ENCODE data around the gene NONO. TPM values are rescaled to one million over a fixed set of nuclear protein-coding genes. Genes with fewer than 3 reads are reported as not detected.
"Not testable (repeated sequence)": the region's sequence is repeated elsewhere in the genome, so short reads cannot be mapped to it uniquely, and the experiment has no call there.

The NONO gene
- total RNA-seq, 2 experiments from 2014 or later = 440 to 472 TPM

GRCh38 chrX:71302461-71303213 lies 19.2 kb downstream of the NONO start:
- Histone ChIP-seq H3K4me1 (ENCODE audit: insufficient read depth, low read length) (no peaks in the 10 kb centered on the region), H3K4me3 (ENCODE audit: low read length) (no peak overlapping the region), H3K9me3 (ENCODE audit: control insufficient read depth in 1 of 2, insufficient read depth in 1 of 2, low read length in 2 of 2) (no peaks in the 10 kb centered on the region), H3K27me3 (ENCODE audit: control insufficient read depth in 1 of 2, insufficient read depth in 2 of 2, low read length in 2 of 2) (no peaks in the 10 kb centered on the region), H3K36me3 (ENCODE audit: insufficient read depth, low read length) (peaks cover 31% of the 10 kb centered on the region), H3K27ac (ENCODE audit: low read depth in 1 of 2, low read length in 2 of 2) (no peak overlapping the region)
- DNase-seq (no peak), ATAC-seq (ENCODE audit: poor library complexity) (no peak)
- no peak overlapping the region for H3K4me3 Mint-ChIP-seq
- no peak overlapping the region for H3K27ac Mint-ChIP-seq
- CTCF ChIA-PET = no interaction called here
- H3K36me3 Mint-ChIP-seq (ENCODE audit: low read depth) = peaks cover 60% of the 10 kb centered on the region
- no peaks in the 10 kb centered on the region for H3K4me1 Mint-ChIP-seq (ENCODE audit: low read depth)
- POLR2A ChIA-PET = interaction anchor here (1.4 kb wide), 1 partner anchor 19 kb away, joined by 5 read pairs; the partner anchor contains the start of gene NONO
- H3K9me3 Mint-ChIP-seq = no peaks in the 10 kb centered on the region
- TF ChIP-seq, protein P1, sequence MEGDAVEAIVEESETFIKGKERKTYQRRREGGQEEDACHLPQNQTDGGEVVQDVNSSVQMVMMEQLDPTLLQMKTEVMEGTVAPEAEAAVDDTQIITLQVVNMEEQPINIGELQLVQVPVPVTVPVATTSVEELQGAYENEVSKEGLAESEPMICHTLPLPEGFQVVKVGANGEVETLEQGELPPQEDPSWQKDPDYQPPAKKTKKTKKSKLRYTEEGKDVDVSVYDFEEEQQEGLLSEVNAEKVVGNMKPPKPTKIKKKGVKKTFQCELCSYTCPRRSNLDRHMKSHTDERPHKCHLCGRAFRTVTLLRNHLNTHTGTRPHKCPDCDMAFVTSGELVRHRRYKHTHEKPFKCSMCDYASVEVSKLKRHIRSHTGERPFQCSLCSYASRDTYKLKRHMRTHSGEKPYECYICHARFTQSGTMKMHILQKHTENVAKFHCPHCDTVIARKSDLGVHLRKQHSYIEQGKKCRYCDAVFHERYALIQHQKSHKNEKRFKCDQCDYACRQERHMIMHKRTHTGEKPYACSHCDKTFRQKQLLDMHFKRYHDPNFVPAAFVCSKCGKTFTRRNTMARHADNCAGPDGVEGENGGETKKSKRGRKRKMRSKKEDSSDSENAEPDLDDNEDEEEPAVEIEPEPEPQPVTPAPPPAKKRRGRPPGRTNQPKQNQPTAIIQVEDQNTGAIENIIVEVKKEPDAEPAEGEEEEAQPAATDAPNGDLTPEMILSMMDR (IDR thresholded peaks at IDR 0.05) = no peak
- no peaks in the 10 kb centered on the region for H3K27me3 Mint-ChIP-seq
- intact Hi-C loops (cut with DNase I, micrococcal nuclease) = no loop called here

- peaks cover 14% of the 10 kb centered on the region for H3K36me3 ChIP-seq (ENCODE audit: insufficient read depth, low read length)
- intact Hi-C loops (cut with DNase I, micrococcal nuclease) = no loop called here
- H3K36me3 Mint-ChIP-seq (ENCODE audit: low read depth) = peaks cover 41% of the 10 kb centered on the region
- TF ChIP-seq, protein P1 (IDR thresholded peaks at IDR 0.05) = no peak
- ChIA-PET CTCF (no interaction called here), POLR2A (no interaction called here)
- DNase-seq (no peak), ATAC-seq (ENCODE audit: poor library complexity) (no peak)
- no peak overlapping the region for H3K4me3 ChIP-seq (ENCODE audit: low read length)
- H3K9me3 ChIP-seq (ENCODE audit: control insufficient read depth in 1 of 2, insufficient read depth in 1 of 2, low read length in 2 of 2) = no peaks in the 10 kb centered on the region
- H3K27me3 Mint-ChIP-seq = no peaks in the 10 kb centered on the region
- no peaks in the 10 kb centered on the region for H3K27me3 ChIP-seq (ENCODE audit: control insufficient read depth in 1 of 2, insufficient read depth in 2 of 2, low read length in 2 of 2)
- H3K27ac Mint-ChIP-seq = no peak overlapping the region
- H3K4me1 ChIP-seq (ENCODE audit: insufficient read depth, low read length) = no peaks in the 10 kb centered on the region
- H3K27ac ChIP-seq (ENCODE audit: low read depth in 1 of 2, low read length in 2 of 2) = no peak overlapping the region
- no peak overlapping the region for H3K4me3 Mint-ChIP-seq
- H3K4me1 Mint-ChIP-seq (ENCODE audit: low read depth) = no peaks in the 10 kb centered on the region
- H3K9me3 Mint-ChIP-seq = no peaks in the 10 kb centered on the region
Measured at GRCh38 chrX:71304561-71304960, 21.1 kb downstream of the NONO start.

GRCh38 chrX:71315917-71316316 lies 32.5 kb downstream of the NONO start:
- ChIA-PET CTCF (no interaction called here), POLR2A (no interaction called here)
- Mint-ChIP-seq H3K27me3 (no peaks in the 10 kb centered on the region), H3K9me3 (no peaks in the 10 kb centered on the region), H3K36me3 (ENCODE audit: low read depth) (peaks cover 12% of the 10 kb centered on the region), H3K27ac (no peak overlapping the region), H3K4me3 (no peak overlapping the region), H3K4me1 (ENCODE audit: low read depth) (no peaks in the 10 kb centered on the region)
- H3K27me3 ChIP-seq (ENCODE audit: control insufficient read depth in 1 of 2, insufficient read depth in 2 of 2, low read length in 2 of 2) = no peaks in the 10 kb centered on the region
- no peaks in the 10 kb centered on the region for H3K4me1 ChIP-seq (ENCODE audit: insufficient read depth, low read length)
- H3K36me3 ChIP-seq (ENCODE audit: insufficient read depth, low read length) = no peaks in the 10 kb centered on the region
- no peak overlapping the region for H3K4me3 ChIP-seq (ENCODE audit: low read length)
- no peaks in the 10 kb centered on the region for H3K9me3 ChIP-seq (ENCODE audit: control insufficient read depth in 1 of 2, insufficient read depth in 1 of 2, low read length in 2 of 2)
- ATAC-seq (ENCODE audit: poor library complexity) = no peak
- H3K27ac ChIP-seq (ENCODE audit: low read depth in 1 of 2, low read length in 2 of 2) = no peak overlapping the region
- no peak for DNase-seq
- TF ChIP-seq, protein P1 (IDR thresholded peaks at IDR 0.05) = no peak
- intact Hi-C loops (cut with DNase I, micrococcal nuclease) = no loop called here

DNA sequence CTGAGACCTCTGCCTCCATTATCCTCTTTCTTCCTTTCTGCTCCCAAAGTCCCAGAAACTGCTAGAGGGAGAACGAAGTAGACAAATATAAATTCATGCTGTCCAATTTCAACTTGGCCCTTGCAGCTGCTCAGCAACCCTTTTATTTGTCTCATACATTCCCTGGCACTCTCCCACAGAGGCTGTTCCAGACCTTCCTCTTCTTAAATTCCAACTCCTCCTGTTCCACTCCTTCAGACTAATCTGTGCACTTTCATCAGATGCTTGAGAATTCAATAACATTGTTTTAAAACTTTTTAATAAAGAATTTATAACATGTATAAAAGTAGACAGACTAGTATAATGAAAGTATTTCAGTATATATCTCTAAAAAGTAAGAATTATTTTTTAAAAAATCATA lies 33.5 kb downstream of the NONO start:
- H3K4me3 Mint-ChIP-seq; H3K4me3 ChIP-seq (ENCODE audit: low read length); ATAC-seq (ENCODE audit: poor library complexity); H3K9me3 ChIP-seq (ENCODE audit: control insufficient read depth in 1 of 2, insufficient read depth in 1 of 2, low read length in 2 of 2); H3K27me3 Mint-ChIP-seq; CTCF ChIA-PET; H3K27ac Mint-ChIP-seq; POLR2A ChIA-PET; DNase-seq; H3K4me1 ChIP-seq (ENCODE audit: insufficient read depth, low read length); H3K27ac ChIP-seq (ENCODE audit: low read depth in 1 of 2, low read length in 2 of 2); H3K36me3 ChIP-seq (ENCODE audit: insufficient read depth, low read length); intact Hi-C loops (cut with DNase I, micrococcal nuclease); H3K4me1 Mint-ChIP-seq (ENCODE audit: low read depth); H3K27me3 ChIP-seq (ENCODE audit: control insufficient read depth in 1 of 2, insufficient read depth in 2 of 2, low read length in 2 of 2); H3K9me3 Mint-ChIP-seq: not testable (repeated sequence)
- H3K36me3 Mint-ChIP-seq (ENCODE audit: low read depth) = peaks cover 12% of the 10 kb centered on the region
